IPS DF 4.7 (cell line): ENCODE results near the gene LY6G6D.

ENCODE experiments used
- DNase-seq: peaks from one replicate; pipeline ENCODE4 v3.0.0-alpha.2; 2013; ENCODE audit warnings: low spot score; ENCODE audit errors: extremely low read depth

LY6G6D gene, protein sequence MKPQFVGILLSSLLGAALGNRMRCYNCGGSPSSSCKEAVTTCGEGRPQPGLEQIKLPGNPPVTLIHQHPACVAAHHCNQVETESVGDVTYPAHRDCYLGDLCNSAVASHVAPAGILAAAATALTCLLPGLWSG

DNA sequence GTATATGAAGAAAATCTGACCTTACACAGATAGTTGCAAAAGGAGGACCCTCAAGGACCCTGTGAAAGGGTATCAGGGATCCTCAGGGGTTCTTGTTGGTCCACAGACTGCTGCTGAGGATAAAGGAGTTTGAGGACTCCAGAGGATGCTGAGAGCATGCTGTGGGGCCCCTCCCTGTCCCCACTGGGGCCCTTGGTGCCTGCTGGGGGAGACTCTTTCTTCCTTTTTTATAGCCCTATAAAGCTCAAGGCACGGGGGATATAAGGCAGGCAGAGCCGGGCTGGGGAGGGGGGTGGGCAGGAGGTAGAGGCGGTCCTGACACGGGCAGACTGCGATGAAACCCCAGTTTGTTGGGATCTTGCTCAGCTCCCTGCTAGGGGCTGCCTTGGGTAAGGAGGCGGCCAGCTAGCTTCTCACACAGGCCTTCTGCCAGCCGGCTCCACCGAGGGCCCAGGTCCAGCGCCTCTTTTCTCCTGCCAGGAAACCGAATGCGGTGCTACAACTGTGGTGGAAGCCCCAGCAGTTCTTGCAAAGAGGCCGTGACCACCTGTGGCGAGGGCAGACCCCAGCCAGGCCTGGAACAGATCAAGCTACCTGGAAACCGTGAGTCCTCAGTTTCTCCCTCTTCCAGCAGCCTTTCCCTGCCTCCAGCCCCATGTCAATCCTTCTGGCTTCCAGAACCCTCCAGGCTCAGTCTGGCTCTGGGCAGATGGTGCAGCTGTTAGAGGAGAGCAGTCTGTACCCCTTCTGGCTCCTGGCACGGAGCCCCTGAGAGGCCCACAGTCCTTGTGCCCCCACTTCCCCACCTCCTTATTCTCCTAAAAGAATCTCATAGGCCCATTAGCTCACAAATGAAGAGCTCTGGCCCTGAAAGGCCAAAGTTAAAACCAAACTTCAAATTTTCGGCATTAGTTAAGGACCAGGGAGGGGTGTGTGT is at the start of gene LY6G6D:
TSS of gene LY6G6D (plus strand) at position 327 of the 937 bp plus-strand sequence. CDS start at position 335, 8 bp downstream.
- no peak for DNase-seq

GRCh38 chr6:31665501-31666336 is 49.4 kb upstream of the LY6G6D start, which contains the start of gene CSNK2B:
CSNK2B (plus strand) TSS chr6:31666080; CDS start chr6:31666832, 752 bp downstream.
- no peak for DNase-seq

GRCh38 chr6:31666337-31666965 is 48.7 kb upstream of the LY6G6D start:
- DNase-seq: no peak

GRCh38 chr6:31669676-31670075 is 45.5 kb upstream of the LY6G6D start, which contains the start of gene LY6G5B:
LY6G5B (plus strand) TSS chr6:31669976; CDS start chr6:31670951, 975 bp downstream.
- DNase-seq: no peak

GRCh38 chr6:31676322-31676903 is 38.7 kb upstream of the LY6G6D start:
- DNase-seq: no peak

DNA sequence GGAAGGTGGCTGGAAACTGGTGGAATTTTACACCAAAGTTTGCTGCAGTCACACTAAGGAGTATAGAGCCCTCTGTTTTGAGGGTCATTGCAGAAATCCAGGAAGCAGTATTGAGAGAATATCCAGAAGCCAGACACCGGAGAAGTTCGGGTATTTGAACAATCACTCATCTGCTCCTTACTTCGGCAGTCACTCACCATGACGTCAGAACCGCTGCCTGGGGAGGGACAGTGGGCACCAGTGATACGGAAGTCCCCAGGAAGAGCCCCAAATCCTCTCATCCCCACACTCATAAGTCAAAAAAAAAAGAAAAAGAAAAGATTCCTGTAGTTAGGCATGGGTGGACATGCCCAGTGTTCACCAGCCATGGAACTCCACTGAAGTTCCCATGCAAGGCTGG is 38.2 kb upstream of the LY6G6D start:
- DNase-seq: no peak

DNA sequence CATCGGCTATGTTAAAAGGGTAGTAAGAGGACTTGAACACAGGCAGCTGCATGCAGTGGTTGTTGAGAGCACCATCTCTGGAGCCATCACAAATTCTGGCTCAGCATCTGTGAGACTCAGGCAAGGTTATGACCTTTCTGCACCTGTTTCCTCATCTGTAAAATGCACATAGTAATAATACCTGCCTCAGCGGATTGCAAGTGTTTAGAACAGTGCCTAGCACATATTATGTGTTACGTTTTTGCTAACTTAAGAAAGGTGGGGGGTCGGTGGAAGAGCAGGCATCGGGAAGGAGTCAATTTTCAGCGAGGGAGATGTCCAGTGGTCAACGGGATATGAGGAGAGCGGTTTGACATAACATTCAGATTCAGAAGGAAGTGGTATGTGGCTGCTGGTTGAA is 37.2 kb upstream of the LY6G6D start:
- DNase-seq: no peak

DNA sequence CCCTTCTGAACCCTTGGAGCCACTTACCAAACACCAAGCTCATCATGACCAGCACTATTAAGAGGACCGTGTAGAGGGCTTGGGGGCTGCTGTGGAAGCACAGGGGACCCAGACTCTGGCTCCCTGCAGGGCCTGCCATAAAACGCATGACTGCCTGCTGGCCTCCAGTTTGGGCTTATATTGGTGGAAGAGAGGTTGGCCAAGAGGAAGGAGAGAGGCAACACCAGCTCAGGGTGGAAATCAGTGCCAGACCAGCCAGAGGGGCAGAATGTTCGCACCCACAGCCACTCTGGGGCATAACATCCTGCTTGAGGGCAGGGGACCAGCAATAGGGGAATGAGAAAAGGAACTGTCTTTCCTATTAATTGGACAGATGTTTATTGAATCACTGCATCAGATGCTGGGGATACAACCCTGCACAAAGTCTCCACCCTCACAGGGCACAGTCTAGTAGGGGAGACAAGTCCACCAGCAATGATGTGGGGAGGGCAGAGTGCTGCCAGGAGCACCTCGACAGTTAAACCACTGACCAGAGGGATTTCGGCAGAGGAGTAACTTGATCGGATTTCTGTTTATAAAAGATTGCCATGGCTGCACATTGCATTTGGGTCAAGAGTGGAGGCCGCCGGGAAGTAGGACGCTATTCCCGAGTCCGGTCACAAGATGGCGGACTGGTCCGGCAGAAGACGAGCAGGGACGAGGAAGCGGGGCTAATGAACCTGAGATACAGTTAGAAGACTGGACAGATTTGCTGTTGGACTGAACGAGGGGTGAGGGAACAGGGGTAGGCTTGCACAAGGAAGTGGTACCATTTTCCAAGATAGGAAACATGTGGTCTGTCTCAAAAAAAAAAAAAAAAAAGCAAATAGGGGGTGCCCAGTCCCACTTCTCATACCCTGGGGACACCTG is 34.7 kb upstream of the LY6G6D start, which contains the start of gene LY6G5C:
TSS of gene LY6G5C (minus strand) at position 842 of the 909 bp plus-strand sequence. CDS start at position 148, 694 bp downstream.
- no peak for DNase-seq

- DNase-seq: no peak
Measured at GRCh38 chr6:31681135-31681671, 33.9 kb upstream of the LY6G6D start.

- DNase-seq: no peak
Measured at GRCh38 chr6:31683591-31683990, 31.6 kb upstream of the LY6G6D start.

DNA sequence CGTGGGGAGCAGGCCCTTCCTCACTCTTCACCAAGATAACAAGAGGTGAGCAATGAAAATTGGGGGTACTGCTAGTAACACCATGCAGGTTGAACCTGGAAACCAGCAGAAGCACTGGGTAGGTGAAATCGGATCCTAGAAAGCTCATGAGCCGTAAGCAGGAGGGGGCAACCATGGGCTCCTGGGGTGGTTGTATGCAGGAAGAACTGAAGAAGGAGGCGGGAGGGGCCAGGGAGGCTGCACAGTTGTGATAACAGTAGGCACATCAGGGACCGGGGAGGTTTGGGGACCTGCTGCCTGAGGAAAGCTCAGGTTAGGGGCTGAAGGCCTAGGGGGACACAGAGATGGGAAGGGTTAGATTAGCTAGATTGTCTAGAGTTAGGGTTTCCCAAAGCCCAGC is 28.7 kb upstream of the LY6G6D start:
- DNase-seq: no peak

- DNase-seq: no peak
Measured at GRCh38 chr6:31687321-31687720, 27.8 kb upstream of the LY6G6D start.

DNA sequence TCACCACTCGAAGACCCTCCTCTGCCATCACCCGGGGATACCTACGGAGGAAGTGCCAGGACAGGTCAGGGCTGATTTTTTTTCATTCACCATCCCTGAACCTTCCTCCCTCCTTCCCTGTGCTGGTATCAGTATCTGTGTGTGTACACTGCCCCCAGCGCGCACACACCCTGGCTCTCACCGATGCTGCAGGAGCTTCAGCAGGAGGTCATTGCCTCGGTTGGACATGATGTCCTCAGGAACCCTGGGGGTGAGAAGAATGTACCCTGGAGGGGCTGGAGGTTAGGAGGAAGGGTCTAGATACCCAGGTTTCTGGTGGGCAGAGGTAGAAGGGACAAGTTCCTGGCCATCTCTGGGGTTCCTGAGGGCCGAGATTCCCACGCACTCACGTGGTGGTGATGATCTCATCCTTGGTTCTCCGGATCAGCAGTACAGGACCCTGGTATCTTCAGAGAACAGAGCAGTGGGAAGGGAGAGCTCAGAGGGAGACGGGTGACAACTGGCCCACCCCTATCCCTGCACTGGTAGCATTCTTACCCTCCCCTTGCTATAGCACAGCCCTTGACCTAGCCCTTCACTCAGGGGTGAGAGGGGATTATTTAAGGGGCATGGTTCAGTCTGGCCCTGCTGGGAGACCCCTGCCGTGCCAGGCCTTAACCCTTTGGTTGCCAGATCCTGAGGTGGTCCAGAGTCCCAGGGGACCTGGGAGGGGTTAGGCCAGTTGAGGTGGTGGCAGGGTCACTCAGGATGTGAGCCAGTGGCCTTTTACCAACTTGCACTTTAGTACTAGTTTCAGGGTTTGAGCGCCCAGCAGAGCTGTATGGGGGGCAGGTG is 27.1 kb upstream of the LY6G6D start:
- DNase-seq: no peak

DNA sequence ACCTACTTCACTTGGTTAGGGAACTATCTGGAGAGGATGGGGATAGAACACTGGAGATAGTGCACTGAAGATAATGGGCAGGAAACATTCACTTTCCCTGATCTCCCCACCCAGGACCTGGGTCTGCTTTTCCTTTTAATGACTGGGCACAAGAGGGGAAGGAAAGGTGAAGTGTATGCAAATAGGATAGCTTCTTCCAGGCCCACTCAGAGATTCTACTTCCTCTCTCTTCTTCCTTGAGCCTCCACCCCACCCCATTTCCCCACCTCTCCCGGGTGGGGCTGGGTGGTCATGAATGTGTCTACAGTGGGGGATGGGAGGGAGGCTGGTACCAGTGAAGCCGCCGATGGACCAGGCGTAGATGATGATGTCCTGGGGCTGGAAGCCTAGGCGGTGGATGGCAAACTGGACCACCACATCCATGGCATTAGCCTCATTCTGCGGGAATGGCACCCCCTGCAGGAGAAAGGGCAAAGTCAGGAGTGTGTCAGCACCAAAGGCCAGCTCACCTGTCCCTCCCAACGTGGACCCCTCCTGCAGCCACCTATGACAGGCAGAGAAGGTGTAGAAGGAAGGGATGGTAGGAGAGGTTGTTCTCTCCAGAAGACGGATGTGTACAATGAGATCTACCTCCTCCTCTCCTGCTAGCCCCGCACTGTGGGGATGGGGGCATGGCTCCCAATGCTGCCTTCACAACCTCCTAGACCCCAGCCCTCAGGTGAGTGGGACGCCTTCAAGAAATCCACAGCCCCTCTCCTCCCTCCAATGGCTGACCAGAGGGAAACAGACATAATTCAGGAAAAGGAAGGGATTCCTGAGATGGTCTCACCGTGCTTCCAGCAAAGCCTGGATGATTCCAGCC is 25.7 kb upstream of the LY6G6D start:
- DNase-seq: no peak

- DNase-seq: no peak
Measured at GRCh38 chr6:31690231-31691077, 24.7 kb upstream of the LY6G6D start.

DNA sequence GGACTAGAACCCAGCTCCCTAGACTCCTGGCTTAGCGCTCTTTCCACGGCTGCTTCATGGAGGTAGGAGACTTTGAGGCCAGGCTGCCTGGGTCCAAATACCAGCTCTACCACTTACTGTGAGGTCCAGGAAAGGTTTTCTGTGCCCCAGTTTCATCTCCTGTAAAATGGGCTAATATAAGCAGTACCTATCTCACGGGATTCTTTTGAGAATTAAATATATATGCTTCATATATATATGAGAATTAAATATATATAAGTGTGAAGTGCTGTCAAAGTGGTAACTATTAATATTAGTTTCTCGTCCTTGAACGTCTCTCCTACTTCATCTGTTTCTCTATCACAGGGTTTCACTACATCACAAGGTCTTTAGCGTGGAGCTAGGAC is 24.1 kb upstream of the LY6G6D start:
- no peak for DNase-seq
